K562 (cell line): ENCODE measurements around the gene INHBE. TPM values are rescaled to one million over a fixed set of nuclear protein-coding genes. Genes with fewer than 3 reads are reported as not detected.

Source experiments
- ARID3A ChIP-seq: IDR thresholded peaks from 2 replicates; pipeline ENCODE4 v1.6.1; 2012; ENCODE audit warnings: low read depth, low read length, improper control_type of control experiment, borderline replicate concordance
- CEBPB ChIP-seq: fragments of 450-650 bp; IDR thresholded peaks from 2 replicates; pipeline ENCODE4 v1.6.1; 2016; ENCODE audit warnings: missing genetic modification characterization, missing compliant biosample characterization
- ERF ChIP-seq: fragments of 450-650 bp; formaldehyde crosslinking; IDR thresholded peaks from 2 replicates; pipeline ENCODE4 v1.4.0; 2020; ENCODE audit warnings: mild to moderate bottlenecking, mixed read lengths
- FOXP1 ChIP-seq: sonication (generic); formaldehyde crosslinking; IDR thresholded peaks from 2 replicates; pipeline ENCODE4 v1.8.0; 2022; ENCODE audit warnings: mild to moderate bottlenecking, missing genetic modification reagents
- HDAC1 ChIP-seq, 2 experiments: fragments of 450-650 bp; IDR thresholded peaks; 2 replicates each; pipeline ENCODE4 v1.6.1; 2016 to 2017; ENCODE audit warnings: inconsistent platforms in 1 of 2, mild to moderate bottlenecking in 1 of 2, moderate library complexity in 1 of 2
- NBN ChIP-seq: fragments of 450-650 bp; IDR thresholded peaks from 2 replicates; pipeline ENCODE4 v1.6.1; 2016; ENCODE audit warnings: low read depth, mild to moderate bottlenecking
- POLR2A ChIP-seq: fragments of 450-650 bp; conservative IDR thresholded peaks from 2 replicates; pipeline ENCODE4 v1.6.1; 2016
- PRDM10 ChIP-seq: fragments of 450-650 bp; IDR thresholded peaks from 2 replicates; pipeline ENCODE4 v1.6.1; 2018; ENCODE audit not compliant: partially characterized antibody
- RNF2 ChIP-seq: sonication (generic); IDR thresholded peaks from 2 replicates; pipeline ENCODE4 v1.6.1; 2016
- SRSF3 ChIP-seq: fragments of 200-400 bp; formaldehyde crosslinking; IDR thresholded peaks from 2 replicates; pipeline ENCODE4 v1.6.1; 2016; ENCODE audit warnings: mild to moderate bottlenecking, low read length, moderate library complexity; ENCODE audit not compliant: insufficient read depth
- YY1 ChIP-seq, 3 experiments: IDR thresholded peaks; 2 replicates each; pipeline ENCODE4 v1.6.1; 2011; ENCODE audit warnings: low read length in 2 of 3, mild to moderate bottlenecking in 2 of 3, moderate library complexity in 2 of 3, borderline replicate concordance in 1 of 3, control low read depth in 1 of 3, low read depth in 1 of 3; ENCODE audit not compliant: insufficient read depth in 3 of 3, insufficient replicate concordance in 2 of 3, control insufficient read depth in 1 of 3, insufficient read length in 1 of 3; ENCODE audit errors: extremely low read depth in 1 of 3
- ZFP30 ChIP-seq: fragments of 250-450 bp; sonication (Bioruptor Pico); IDR thresholded peaks from 2 replicates; pipeline ENCODE4 v1.8.0; 2022; ENCODE audit warnings: moderate library complexity, mild to moderate bottlenecking, inconsistent platforms, borderline replicate concordance
- ZNF165 ChIP-seq: fragments of 250-450 bp; sonication (Bioruptor Pico); IDR thresholded peaks from 2 replicates; pipeline ENCODE4 v1.4.0; 2020; ENCODE audit warnings: borderline replicate concordance
- ZNF354B ChIP-seq: fragments of 250-450 bp; sonication (Bioruptor Pico); IDR thresholded peaks from 2 replicates; pipeline ENCODE4 v1.4.0; 2020
- ZNF449 ChIP-seq: fragments of 250-450 bp; sonication (Bioruptor Pico); IDR thresholded peaks from 2 replicates; pipeline ENCODE4 v1.8.0; 2022; ENCODE audit warnings: moderate library complexity, mild to moderate bottlenecking, inconsistent platforms
- ZNF511 ChIP-seq: sonication (generic); formaldehyde crosslinking; IDR thresholded peaks from 2 replicates; pipeline ENCODE4 v1.8.0; 2022; ENCODE audit warnings: mild to moderate bottlenecking, missing genetic modification reagents
- ZNF644 ChIP-seq: fragments of 200-800 bp; sonication (Bioruptor generic); IDR thresholded peaks from 2 replicates; pipeline ENCODE4 v1.6.1; 2016; ENCODE audit warnings: low read depth, missing genetic modification characterization, missing compliant biosample characterization
- polyA plus RNA-seq, 8 experiments: library from polyadenylated mRNA; depleted of rRNA in 4 of 8; stranded (reverse) in 5 of 8; unstranded in 3 of 8; fragments of >200 nt; fragmentation: Nextera tagmentation in 2 of 8; fragmentation: Illumina TruSeq in 1 of 8; extraction: Ambion mirVana in 2 of 8; extraction: Trizol in 1 of 8; gene quantifications; 2 replicates each; pipeline versions ENCODE4 v1.2.1 to v1.2.3, GENCODE V29; 2011 to 2014; ENCODE audit warnings: inconsistent platforms in 1 of 8, missing spikeins in 1 of 8
- total RNA-seq, 7 experiments: library from RNA; depleted of rRNA in 6 of 7; stranded (reverse); fragments of >200 nt in 6 of 7; fragmentation: Illumina TruSeq in 2 of 7; extraction: Trizol in 2 of 7; gene quantifications; 2 replicates each; pipeline versions ENCODE4 v1.2.1 to v1.2.3, GENCODE V29; 2011 to 2021; ENCODE audit warnings: low replicate concordance in 1 of 7

The INHBE gene
- total and polyA plus RNA-seq, 9 of the 15 experiments (the other 6 are each of a cell fraction or from before 2014, with no cell fraction given), result 0.94 to 9.9 (median 7.3) TPM

- TF ChIP-seq ZNF165 (CRISPR knock-in tag) (peak; percentile 39; the same call in 1 of the 2 replicates), YY1 (IDR thresholded peaks at IDR 0.05; ENCODE audit: borderline replicate concordance in 1 of 3, control insufficient read depth in 1 of 3, extremely low read depth in 1 of 3, insufficient read depth in 3 of 3, insufficient read length in 1 of 3, insufficient replicate concordance in 2 of 3, low read depth in 1 of 3, low read length in 2 of 3) (peak in 1 of 3 experiments; percentile 39), ZNF511 (CRISPR knock-in tag) (peak; percentile 80), SRSF3 (peak; percentile 89; the same call in 1 of the 2 replicates), ARID3A (0 out of 2 replicates have a peak, but pooled peaks have one; percentile 39), POLR2A (0 out of 2 replicates have a peak, but pooled peaks have one; percentile 58), PRDM10 (peak; percentile 24), ZNF644 (tag) (peak; percentile 74; the same call in 1 of the 2 replicates), ZNF449 (CRISPR knock-in tag) (peak; percentile 67; the same call in 1 of the 2 replicates), ZFP30 (CRISPR knock-in tag) (no peak), HDAC1 (IDR thresholded peaks at IDR 0.05) (0 out of 4 replicates have a peak, but pooled peaks of 1 of the 2 experiments have one; percentile 33), FOXP1 (CRISPR knock-in tag) (peak; percentile 69; the same call in 1 of the 2 replicates), ERF (CRISPR knock-in tag) (0 out of 2 replicates have a peak, but pooled peaks have one; percentile 60), ZNF354B (CRISPR knock-in tag) (no peak), CEBPB (tag) (peak; percentile 86), NBN (peak; percentile 52; the same call in 1 of the 2 replicates), RNF2 (peak; percentile 83)
These were observed at the start of gene INHBE (continued) for GRCh38 chr12:57454566-57455373.
